Right lung (tissue), 10 donors: ENCODE data around the gene RNASE9. TPM values are rescaled to one million over a fixed set of nuclear protein-coding genes. Genes with fewer than 3 reads are reported as not detected.
"Not testable (repeated sequence)": the region's sequence is repeated elsewhere in the genome, so short reads cannot be mapped to it uniquely, and the experiment has no call there.

ENCODE experiments used
- DNase-seq, 2 donors: peaks; one replicate each; pipeline ENCODE4 v3.0.0-alpha.2; 2013
- long read RNA-seq, 8 donors: transcript quantifications; one replicate each; lab custom pipeline, GENCODE V29; 2026
- polyA plus RNA-seq, 5 donors: library from polyadenylated mRNA; unstranded; fragments of 120-200 nt; gene quantifications; one replicate each; pipeline versions ENCODE4 v1.2.1 to v1.2.3, GENCODE V29; 2013; ENCODE audit warnings: inconsistent platforms in 1 of 5, low replicate concordance in 1 of 5; ENCODE audit not compliant: insufficient read length in 5 of 5, insufficient read depth in 1 of 5

The RNASE9 gene
- not detected for polyA plus RNA-seq
- long read RNA-seq, donor 1 = 0 reads
- long read RNA-seq, donor 2 = 0 reads
- long read RNA-seq, donor 3 = 0 reads
- long read RNA-seq, donor 4 = 0 reads
- long read RNA-seq, donor 5 = 0 reads
- long read RNA-seq, donor 6 = 0 reads
- long read RNA-seq, donor 7 = 0 reads
- long read RNA-seq, donor 8 = 0 reads

DNA sequence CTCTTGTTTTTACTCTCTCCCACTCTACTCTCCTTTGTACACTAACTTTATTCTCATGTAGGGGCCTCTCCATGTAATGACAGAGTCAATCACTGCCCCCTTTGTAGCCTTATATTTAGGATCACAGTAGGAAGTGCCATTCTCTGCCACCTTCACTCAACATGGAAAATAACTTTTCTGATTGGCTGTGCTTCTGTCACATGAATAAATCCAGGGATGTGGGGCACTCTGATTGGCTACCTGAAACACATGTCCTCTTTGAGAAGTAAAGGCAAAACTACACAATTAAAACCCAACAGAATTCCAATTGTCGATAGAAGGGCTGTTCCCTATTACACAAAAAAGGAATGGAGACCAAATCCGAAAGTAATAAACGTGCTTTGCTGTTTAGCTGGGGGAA lies at the start of gene RNASE9:
Gene RNASE9 (minus strand): TSS at position 87 of the 400 bp plus-strand sequence.
- no peak for DNase-seq

DNA sequence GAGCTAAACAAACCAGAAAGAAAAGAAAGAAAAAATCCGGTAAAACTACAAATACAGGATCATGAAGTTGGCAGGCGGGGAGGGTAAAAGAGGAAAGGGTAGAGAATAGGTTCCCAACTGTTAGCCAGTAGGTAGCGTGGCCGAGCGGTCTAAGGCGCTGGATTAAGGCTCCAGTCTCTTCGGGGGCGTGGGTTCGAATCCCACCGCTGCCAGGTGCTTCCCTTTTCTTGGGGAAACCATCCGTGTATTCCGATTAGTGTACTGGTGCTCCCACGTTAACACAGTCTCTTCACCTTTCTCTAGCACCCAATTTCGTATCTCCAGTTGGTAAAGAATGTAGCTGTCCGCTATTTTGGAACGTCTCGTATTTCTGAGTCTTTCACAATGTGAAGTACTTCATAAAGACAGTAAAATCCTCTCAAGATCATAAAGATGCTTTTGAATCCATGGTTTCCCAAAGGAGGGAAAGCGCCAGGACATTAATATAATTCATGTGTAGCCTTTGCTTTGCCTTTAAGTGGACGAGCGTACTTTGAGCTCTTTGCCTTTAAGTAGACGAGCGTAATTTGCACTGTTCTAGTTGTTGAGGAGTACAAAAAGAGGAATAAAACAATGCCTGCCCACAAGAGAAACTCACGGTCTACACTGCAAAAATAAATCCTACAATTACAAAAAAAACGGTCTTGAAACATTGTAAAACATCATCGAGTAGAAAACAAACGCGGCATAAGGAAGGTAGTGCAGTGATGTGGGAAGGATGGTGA lies 49.3 kb upstream of the RNASE9 start:
- DNase-seq = peak; percentile 61 to 80

DNA sequence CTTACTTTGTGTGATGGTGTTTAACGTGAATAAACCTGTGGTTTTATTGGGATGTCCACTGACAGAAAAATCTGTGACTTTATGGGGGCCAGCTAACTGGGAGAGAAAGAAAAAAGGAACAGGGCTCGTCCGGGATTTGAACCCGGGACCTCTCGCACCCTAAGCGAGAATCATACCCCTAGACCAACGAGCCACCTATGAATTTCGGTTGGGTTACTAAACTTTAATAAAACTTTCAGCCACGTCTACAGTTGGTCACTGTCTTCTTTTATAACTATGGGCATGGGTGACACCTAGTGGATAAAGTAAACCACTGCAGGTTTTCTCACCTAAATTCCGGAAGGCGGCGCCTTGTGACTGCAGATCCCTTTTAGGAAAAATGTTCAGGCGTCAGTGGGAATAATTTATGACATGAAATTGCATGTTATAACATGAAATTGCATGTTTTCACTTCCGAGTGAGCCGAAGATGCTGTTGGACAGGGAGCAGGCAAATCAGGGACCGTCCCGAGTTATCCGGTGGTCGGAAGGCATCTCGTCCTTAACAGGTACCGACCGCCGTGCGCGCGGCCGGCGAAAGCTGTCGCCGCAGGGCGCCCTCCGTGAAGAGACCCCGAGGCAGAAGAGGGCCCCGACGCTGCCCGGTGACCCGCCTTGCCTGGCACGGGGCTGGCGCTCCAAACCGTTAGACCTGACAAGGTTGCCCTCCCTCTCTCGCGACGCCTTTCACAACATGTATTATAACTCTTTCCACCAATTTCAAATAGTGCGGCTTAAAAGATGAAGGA lies 48.6 kb upstream of the RNASE9 start:
- peak; percentile 75 to 88 for DNase-seq

DNA sequence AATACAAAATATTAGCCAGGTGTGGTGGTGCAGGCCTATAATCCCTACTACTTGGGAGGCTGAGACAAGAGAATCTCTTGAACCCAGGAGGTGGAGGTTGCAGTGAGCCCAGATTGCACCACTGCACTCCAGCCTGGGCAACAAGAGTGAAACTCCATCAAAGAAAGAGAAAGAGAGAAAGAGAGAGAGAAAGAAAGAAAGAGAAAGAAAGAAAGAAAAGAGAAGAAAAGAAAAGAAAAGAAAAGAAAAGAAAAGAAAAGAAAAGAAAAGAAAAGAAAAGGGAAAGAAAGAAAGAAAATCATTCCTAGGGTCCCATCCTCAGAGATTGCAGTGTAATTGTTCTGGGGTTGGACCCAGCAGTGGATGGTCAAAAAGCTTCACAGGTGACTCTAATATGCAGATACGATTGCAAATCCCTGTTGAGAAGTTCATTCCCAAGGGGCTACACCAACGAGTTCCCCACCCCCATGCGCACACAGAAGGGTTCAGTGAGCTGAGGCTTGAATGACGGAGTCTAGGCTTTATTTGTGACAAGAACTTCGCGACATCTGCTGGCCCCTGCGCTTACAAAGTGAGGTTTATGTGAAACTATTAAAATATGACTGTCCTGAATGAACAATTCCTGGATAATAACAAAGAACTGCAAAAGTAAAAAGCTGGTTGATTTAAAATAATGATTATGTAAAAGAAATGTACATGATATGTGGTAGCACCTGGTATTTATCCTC lies 47.7 kb upstream of the RNASE9 start:
- DNase-seq = no peak

DNA sequence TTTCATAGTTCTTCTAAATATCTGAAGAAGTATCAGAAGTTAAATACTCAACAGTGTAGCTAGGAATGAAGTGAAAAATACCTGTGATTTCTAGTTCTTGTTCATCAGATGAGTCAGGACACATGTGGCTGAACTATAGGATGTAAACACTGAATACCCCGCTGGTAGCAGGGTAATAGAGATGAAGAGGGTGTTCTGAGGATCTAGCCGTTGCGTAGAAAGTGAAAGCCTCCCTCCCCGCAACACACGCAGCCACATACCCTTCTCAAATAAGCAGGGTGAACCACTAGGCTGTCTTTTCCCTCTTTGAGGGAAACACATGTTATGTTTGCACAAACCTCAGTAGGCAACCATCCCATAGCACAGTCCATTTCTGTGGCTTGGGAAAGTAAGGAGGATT lies 46.8 kb upstream of the RNASE9 start:
- DNase-seq = no peak

DNA sequence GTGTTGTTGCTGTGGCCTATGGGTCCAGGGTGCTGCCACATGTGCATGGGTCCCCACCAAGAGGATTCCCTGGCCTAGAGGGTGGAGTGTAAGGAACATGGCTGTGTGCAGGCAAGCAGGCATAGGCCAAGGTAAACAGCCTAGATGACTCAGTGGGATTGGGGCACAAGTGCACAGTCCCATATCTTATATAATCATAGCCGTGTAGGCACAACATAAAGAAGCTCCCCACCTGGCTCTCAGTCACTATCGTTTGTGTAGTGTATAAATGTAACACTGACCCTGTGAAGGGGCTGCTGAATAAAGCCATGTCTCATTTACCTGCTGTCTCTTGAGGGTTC lies 46.0 kb upstream of the RNASE9 start:
- DNase-seq = no peak

DNA sequence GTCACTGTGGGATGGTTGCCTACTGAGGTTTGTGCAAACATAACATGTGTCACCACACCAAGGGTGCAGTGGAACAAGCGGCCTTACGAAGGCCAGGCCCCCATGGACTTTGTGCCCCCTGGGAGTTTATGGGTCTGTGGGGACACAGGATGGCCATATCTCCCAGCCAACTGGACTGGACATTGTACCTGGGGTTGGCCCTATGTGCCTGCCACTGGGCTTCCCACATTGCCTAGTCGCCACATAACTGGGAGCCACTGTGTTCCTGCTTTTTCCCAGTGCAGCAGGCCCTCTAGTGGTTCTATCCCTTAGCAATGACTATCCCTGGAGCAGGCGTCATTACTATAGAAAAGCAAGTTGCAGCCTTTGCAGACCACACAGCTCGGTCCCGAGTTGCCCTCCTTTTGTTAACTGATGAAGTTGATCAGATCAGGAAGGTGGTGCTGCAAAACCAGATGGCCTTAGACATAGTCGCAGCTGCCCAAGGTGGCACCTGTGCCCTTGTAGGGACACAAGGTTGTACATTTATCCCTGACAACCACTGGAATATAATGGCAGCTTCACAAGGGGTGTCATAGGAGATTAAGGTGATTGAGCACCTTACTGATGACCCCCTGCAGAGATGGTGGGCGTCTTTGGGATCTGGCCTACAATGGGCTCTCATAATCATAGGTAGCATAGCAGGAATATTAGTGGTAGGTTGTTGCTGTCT lies 45.5 kb upstream of the RNASE9 start:
- DNase-seq = no peak

DNA sequence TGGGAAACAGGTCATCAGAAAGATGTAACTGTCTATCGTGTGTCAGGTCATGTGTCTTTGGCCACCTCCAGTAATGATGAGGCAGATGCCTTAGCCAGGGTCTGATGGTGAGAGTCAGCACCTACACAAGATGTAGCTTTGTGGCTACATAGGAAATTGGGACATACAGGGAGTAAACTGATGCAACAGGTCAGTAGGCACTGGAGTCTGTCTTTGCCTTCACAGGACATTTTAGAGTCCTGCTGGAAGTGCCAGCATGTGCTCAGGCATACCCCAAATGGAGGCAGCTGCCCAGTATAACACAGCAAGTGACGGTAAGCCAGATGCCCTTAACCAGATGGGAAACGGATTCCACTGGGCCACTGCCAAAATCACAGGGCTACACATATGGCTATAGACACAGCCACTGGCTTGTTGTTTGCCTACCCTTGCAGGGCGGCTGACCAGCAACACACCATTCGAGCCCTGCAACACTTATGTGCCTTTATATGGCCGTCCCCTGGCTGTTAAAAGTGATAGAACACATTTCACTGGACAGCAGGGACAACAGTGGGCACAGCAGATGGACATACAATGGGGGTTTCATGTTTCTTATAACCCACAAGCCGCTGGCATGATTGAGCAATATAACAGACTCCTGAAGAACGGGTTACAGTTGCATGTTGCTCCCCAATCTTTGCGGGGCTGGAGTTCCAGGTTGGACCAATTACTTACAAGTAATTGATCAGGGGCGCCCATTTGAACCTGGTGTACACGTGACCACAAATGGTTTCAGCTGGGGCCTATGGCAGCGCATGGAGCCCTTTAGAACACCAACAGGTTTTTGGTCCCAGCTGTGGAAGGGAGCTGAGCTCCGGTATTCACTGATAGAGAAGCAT lies 43.2 kb upstream of the RNASE9 start:
- DNase-seq = no peak

DNA sequence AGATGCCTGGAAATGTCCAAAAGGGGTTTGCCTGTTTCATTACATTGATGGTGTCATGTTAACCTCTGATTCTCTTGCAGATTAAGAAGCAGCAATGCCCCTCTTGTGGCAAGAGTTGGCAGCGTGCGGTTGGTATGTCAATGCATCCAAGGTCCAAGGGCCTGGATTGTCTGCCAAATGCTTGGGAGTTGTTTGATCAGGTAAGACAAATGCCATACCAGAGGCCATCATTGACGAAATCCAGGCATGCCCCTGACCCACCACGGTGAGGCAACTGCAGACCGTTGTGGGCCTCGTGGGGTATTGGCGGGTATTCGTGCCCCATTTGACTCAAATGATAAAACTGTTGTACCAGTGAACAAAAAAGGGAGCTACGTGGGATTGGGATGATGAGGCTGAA lies 41.7 kb upstream of the RNASE9 start:
- DNase-seq = no peak

DNA sequence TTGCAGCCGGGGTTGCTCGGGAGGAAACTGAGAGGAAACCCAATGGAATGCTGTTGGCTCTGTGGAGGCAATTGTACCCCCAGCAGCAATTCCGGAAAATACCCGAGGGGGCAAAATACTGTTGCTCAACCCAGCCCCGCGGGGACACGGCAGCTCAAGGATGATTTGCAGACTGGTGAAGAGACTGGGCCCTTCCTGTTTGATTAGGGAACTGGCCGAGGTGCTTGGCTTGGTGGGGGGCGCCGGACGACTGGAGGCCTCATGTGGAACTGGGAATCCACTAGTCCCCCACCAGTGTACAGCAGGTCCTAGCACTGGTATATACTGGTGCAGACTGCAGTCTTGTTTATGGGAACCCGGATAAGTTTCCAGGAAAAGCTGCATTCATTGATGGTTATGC lies 40.7 kb upstream of the RNASE9 start:
- DNase-seq = no peak

DNA sequence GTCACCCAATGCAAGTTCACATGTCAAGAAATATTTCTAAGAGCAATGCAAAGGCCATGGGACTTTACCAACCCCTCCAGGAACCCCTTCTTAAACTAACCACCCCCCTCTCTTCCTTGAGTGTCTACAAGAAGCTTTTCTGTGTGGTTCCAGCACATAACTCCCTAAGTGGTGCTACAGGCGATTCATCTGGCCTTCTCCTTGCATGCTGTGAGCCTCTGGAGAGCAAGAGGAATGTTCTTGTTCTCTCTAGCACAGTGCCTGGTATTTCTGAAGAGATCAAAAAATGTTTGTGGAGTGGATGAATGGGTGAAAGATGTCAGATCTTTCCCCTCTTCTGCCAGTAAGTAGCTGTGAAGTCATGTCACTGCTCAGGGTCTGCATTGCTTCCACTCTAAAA lies 36.3 kb upstream of the RNASE9 start:
- DNase-seq = no peak

DNA sequence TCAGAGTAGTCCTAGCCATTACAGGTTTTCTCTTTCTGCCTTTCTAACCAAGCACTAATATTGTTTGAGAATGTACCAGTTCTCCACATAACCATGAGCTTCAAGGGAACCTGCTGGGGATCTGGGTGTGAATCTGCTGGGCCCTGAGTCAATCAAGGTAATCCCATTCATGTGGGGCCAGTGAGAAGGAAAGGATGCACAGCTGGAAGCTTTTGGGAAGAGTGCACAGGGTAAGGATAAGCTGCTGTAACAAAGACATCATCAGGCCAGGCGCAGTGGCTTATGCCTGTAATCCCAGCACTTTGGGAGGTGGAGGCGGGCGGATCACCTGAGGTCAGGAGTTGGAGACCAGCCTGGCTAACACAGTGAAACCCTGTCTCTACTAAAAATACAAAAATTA lies 34.9 kb upstream of the RNASE9 start:
- DNase-seq = not testable (repeated sequence)

DNA sequence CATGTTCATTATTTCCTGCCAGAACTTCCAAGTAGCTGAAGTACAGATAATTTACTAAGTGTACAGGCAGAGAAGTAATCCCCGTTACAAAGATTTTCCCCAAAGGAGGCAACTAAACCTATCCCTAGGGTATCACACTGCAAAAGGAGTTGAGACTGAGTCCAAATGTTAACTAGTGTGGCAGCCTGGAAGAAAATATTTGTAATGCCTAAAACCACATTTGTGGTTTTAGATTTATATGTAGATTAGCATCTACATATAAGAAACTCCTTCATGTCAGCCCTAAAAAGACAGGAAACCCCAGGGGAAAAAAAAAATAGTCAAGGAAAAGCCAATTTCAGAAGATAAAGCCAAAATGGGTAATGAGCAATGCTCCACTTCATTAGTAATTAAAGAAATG lies 31.7 kb upstream of the RNASE9 start:
- DNase-seq = no peak

DNA sequence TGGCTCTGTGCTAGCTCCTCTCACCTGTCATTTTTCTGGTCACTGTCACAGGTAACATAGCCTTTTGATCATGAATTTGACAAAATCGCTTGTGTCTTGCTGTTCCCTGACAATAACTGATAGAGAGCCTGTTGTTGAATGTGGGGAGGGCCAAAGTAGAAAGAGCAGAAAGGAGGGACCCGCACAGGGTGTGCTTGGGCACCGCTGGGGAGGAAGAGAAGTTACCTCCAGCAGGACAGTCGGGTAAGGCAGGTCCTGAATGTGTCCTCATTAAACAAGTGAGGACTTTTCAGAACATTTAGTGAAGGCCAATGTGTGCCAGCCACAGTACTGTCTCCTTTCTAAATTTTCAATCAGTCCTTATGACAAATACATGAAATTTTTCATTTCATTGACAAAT lies 30.4 kb upstream of the RNASE9 start, which contains the start of gene RNASE12:
Gene RNASE12 (minus strand): TSS at position 142 of the 400 bp plus-strand sequence. CDS start 653 bp downstream, outside the sequence.
- no peak for DNase-seq

DNA sequence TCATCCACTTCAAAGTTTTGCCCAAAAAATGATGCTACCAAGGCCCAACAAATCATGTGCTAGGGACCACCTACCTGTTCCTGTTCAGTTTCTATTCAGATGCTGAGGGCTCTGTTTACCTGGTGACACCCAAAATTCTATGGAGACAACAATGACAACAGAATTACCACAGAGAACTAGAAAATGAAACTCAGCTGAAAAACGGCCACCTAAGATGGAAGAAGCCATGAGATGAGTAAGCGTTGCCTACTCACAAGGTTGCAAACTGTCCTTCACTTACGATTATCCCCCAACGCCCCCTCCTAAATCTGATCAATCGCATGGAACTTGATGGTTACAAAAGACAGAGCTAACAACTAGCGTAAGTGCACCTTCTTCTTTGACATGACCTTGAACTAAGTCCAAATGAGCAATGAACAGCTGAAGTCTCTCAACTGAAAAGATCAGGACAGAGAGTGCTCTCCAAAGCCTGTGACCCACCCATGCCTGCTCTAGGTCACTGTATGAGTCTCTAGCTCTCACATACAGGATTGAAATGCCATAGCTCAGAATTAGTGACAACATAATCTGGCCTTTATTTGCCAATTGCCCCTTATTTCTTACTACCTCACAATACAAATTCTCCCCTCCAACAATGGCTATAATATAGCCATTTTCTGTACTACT lies 26.8 kb upstream of the RNASE9 start, which contains the start of gene RNASE11:
Gene RNASE11 (minus strand): TSS at position 513 of the 666 bp plus-strand sequence.
- no peak for DNase-seq

DNA sequence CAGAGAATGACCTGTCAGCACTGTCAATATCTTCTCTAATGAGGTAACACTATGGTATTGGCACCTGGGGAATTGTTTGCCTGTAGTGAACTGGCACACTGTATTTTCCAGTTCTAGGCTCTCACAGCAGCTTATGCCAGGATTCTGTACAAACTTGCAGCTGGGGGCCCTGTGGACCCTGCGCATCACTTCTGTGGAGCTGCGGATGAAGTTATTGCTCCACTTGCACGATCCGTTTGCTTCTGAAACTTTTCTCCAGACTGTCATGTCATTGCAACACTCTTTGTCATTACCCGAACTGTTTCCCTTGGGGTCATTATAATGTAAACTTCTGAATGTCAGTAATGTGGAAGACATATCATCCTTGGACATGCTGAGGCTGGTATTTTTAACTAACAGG lies 23.1 kb upstream of the RNASE9 start:
- no peak for DNase-seq

DNA sequence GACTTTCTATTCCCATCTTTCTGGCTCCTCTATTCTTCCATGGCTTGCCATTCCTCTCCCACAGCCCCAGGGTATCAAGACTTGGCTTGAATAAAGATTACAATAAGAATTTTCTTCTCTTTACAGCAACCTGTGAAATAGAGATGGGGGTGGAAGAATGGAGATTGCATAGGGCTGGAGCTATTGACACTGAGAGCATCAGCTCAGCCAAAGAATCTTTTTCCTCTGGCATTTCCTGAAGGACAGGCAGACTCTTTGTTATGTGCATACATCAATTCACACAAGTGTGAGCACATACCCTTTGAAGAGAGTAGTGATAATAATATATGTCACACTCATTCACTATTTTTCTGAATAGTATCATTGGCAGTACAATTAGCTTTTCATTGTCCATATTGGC lies 22.3 kb upstream of the RNASE9 start:
- no peak for DNase-seq

DNA sequence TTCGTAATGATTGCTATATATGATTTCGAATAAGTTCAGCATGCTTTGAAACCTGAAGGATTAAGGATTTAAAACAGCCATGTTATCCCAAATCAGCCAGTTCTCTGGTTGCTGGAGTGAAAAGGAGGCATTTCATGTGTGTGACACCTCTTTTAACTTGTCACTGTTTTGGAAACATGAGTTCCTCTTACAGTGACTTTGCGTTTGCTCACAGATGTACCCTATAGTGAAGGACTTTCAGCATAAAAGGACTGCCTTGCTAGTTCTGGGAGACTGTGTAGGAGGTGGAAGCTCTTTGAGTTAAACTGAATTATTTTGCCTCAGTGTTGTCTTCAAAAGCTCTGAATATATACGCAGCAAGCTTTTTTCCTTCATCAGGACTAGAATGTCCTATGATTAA lies 19.4 kb upstream of the RNASE9 start:
- no peak for DNase-seq

DNA sequence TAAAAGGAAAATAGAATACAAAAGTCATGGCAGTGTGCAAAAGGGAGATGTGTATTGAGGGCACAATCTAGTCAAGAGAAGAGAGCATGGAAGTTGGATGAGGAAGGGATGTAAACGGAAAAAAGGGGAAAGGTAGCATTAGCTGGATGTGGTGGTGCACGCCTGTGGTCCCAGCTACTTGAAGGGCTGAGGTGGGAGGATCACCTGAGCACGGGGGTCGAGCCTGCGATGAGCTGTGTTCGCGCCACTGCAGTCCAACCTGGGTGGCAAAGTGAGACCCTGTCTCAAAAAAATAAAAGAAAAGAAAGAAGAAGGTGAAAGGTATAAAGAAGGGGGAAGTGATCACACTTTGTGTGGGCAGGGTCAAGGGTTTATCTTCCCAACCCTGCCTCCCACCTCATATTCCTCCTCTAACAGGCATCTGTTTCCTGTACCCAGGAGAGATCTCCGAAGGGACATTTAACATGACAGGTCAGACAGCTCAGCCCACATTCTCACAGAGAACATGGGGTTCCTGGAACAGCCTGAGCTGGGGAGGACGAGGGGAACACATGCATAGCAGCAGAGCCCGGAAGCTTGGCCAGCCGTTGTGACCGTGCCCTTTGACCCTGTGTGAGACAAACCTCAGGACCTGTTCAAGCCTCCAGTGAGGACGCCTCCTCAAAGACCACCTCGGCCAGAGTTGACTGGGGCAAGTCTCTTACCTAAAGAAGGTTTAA lies 18.1 kb upstream of the RNASE9 start:
- no peak for DNase-seq
